GM19023 (cell line): ENCODE data around the gene MAG.
"Not testable (repeated sequence)": the region's sequence is repeated elsewhere in the genome, so short reads cannot be mapped to it uniquely, and the experiment has no call there.

Experiments
- ATAC-seq: cut with Tn5 transposase; IDR thresholded peaks from one replicate; pipeline ENCODE4 v1.9.1; 2021; ENCODE audit warnings: mild to moderate bottlenecking, moderate library complexity; ENCODE audit not compliant: unreplicated experiment

The MAG gene

GRCh38 chr19:35357867-35358573 is 66.1 kb downstream of the MAG start, which contains the start of gene FFAR3:
Gene FFAR3 (plus strand): TSS chr19:35358460. CDS start chr19:35358891, 431 bp downstream.
- ATAC-seq, result no peak

GRCh38 chr19:35358834-35359233 is 66.9 kb downstream of the MAG start:
- not testable (repeated sequence) for ATAC-seq

- not testable (repeated sequence) for ATAC-seq
Measured at GRCh38 chr19:35359395-35359794, 67.4 kb downstream of the MAG start.

GRCh38 chr19:35360081-35360480 is 68.1 kb downstream of the MAG start:
- ATAC-seq, result not testable (repeated sequence)

GRCh38 chr19:35360880-35361420 is 69.0 kb downstream of the MAG start:
- no peak for ATAC-seq

- no peak for ATAC-seq
Measured at GRCh38 chr19:35362261-35363000, 70.5 kb downstream of the MAG start.

GRCh38 chr19:35363001-35363590 is 71.1 kb downstream of the MAG start:
- no peak for ATAC-seq
